Measurements from ENCODE around the gene PDIK1L.

GRCh38 chr1:26153966-26154532 is 42.4 kb downstream of the PDIK1L start:
- TF ChIP-seq, protein P1, sequence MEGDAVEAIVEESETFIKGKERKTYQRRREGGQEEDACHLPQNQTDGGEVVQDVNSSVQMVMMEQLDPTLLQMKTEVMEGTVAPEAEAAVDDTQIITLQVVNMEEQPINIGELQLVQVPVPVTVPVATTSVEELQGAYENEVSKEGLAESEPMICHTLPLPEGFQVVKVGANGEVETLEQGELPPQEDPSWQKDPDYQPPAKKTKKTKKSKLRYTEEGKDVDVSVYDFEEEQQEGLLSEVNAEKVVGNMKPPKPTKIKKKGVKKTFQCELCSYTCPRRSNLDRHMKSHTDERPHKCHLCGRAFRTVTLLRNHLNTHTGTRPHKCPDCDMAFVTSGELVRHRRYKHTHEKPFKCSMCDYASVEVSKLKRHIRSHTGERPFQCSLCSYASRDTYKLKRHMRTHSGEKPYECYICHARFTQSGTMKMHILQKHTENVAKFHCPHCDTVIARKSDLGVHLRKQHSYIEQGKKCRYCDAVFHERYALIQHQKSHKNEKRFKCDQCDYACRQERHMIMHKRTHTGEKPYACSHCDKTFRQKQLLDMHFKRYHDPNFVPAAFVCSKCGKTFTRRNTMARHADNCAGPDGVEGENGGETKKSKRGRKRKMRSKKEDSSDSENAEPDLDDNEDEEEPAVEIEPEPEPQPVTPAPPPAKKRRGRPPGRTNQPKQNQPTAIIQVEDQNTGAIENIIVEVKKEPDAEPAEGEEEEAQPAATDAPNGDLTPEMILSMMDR (optimal IDR thresholded peaks at IDR 0.05 in 1 of 3, IDR thresholded peaks at IDR 0.05 in 1 of 3, conservative IDR thresholded peaks at IDR 0.05 in 1 of 3; ENCODE audit: extremely low read depth in 1 of 3, insufficient read depth in 2 of 3, low read length in 3 of 3) = no peak
- TF ChIP-seq EZH2 (IDR thresholded peaks at IDR 0.05; ENCODE audit: low read length) = no peak

All from keratinocyte (primary cell).